Heart left ventricle (tissue), 13 donors: ENCODE data around the gene ZNF22.

Source experiments
- CTCF ChIP-seq, 12 donors: fragments of 200-600 bp; sonication (generic) in 4 of 12; IDR thresholded peaks; one replicate each; pipeline versions ENCODE4 v1.5.0 to v1.8.0; 2018 to 2022; ENCODE audit warnings: antibody characterized with exemption in 12 of 12, mild to moderate bottlenecking in 5 of 12
- POLR2A ChIP-seq, 2 donors: fragments of 450-650 bp; IDR thresholded peaks; one replicate each; pipeline ENCODE4 v1.6.1; 2017; ENCODE audit warnings: antibody characterized with exemption in 2 of 2, mild to moderate bottlenecking in 2 of 2, moderate library complexity in 2 of 2
- donor health status: ischemic (EF 13 %, LVEDD 7.1; RV severe dilation, severe dysfunction).
- donor health status: DM: no; HTN: yes; CAD: no.
- donor health status: DM: no; HTN: no; CAD: no.
- donor health status: ischemic (EF 25% LVEDD 6.9; RV normal size, moderate dysfunction).
- donor health status: ischemic (EF 25% LVEDD 5.7; RV mildly dilated, moderate dysfunction).
- donor health status: ischemic (EF 35%, LVEDD 5.7; RV mildly dilated, moderate dysfunction).
- donor health status: nonischemic (EF 11% LVEDD 7.7; RV severe dilation, severe dysfunction).
- donor health status: DM: yes; HTN: yes; CAD: no.
- donor health status: PGD.
- donor health status: ischemic (EF 29% LVEDD 5.4; RV normal size, mild dysfunction).
- donor health status: nonischemic (EF 23%, LVEDD 6.1; RV moderate dilation, normal function).

GRCh38 chr10:44954962-44955361, 45.8 kb upstream of the ZNF22 start:
- no peak for TF ChIP-seq CTCF (IDR thresholded peaks at IDR 0.05)
- TF ChIP-seq POLR2A (IDR thresholded peaks at IDR 0.05) = no peak
